Epithelial cell of esophagus (primary cell): ENCODE measurements around the gene RAMACL.
A peak's percentile ranks its signal among the peaks of the same experiment; 100 is the strongest.

Experiments
- DNase-seq: peaks from one replicate; pipeline ENCODE4 v3.0.0; 2010; ENCODE audit warnings: low read depth
- H3K4me3 ChIP-seq: 2 replicates; pipeline ENCODE4 v1.5.1; 2011; ENCODE audit warnings: mild to moderate bottlenecking, low read length, control low read depth
- CTCF ChIP-seq: IDR thresholded peaks from 2 replicates; pipeline ENCODE4 v1.5.1; 2011; ENCODE audit warnings: low read depth, mild to moderate bottlenecking, low read length, control low read depth, inconsistent platforms; ENCODE audit not compliant: insufficient read depth; ENCODE audit errors: missing control alignments

Gene RAMACL

GRCh38 chr6:166616261-166617238, 30.1 kb upstream of the RAMACL start:
- DNase-seq = no peak
- H3K4me3 ChIP-seq = no peak overlapping the region
- no peak for TF ChIP-seq CTCF

GRCh38 chr6:166615059-166615770, 28.7 kb upstream of the RAMACL start:
- TF ChIP-seq CTCF = no peak
- peak; percentile 44 for DNase-seq
- H3K4me3 ChIP-seq = no peak overlapping the region

GRCh38 chr6:166614589-166614988, 28.1 kb upstream of the RAMACL start:
- TF ChIP-seq CTCF = no peak
- H3K4me3 ChIP-seq = no peak overlapping the region
- DNase-seq = no peak

- no peak for TF ChIP-seq CTCF
These were observed 27.7 kb upstream of the RAMACL start for GRCh38 chr6:166614171-166614583.

DNA sequence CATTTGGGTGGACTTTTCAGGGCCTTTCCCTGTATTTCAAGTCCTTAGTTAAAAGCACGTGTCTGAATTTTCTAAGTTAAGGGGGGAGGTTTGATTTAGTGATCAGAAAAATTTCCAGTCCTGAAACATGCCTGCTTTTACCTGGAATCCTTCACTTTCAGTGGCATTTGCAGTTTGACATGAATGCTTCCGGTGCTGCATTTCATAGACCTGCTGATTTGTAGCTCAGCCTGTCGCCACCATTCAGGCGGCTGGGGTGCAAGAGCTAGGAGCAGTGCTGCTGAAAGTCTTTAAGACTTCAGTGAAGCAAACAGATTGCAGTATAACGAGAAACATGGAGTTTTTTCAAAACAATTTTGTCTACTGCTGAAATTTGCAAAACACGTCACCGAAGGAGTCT, 26.5 kb upstream of the RAMACL start:
- no peak overlapping the region for H3K4me3 ChIP-seq
- no peak for DNase-seq
- TF ChIP-seq CTCF = no peak

More at GRCh38 chr6:166614171-166614583, 27.7 kb upstream of the RAMACL start:
- H3K4me3 ChIP-seq = no peak overlapping the region
- no peak for DNase-seq

GRCh38 chr6:166612471-166612881, 26.0 kb upstream of the RAMACL start:
- no peak for DNase-seq
- TF ChIP-seq CTCF = no peak
- H3K4me3 ChIP-seq = no peak overlapping the region
